Nephron progenitor cell (in vitro differentiated cells): ENCODE data around the gene E2F6.

Source experiments
- DNase-seq: peaks from one replicate; pipeline ENCODE4 v3.0.0; 2021
- H3K27ac Mint-ChIP-seq: 2 replicates; pipeline ENCODE4 v1.8.0; 2021; ENCODE audit warnings: mild to moderate bottlenecking, moderate library complexity, mixed read lengths
- H3K27me3 Mint-ChIP-seq: 2 replicates; pipeline ENCODE4 v1.8.0; 2021; ENCODE audit warnings: mild to moderate bottlenecking, low read depth, mixed read lengths; ENCODE audit not compliant: poor library complexity
- H3K36me3 Mint-ChIP-seq: 2 replicates; pipeline ENCODE4 v1.8.0; 2021; ENCODE audit warnings: low read depth, mixed read lengths
- H3K4me1 Mint-ChIP-seq: 2 replicates; pipeline ENCODE4 v1.8.0; 2021; ENCODE audit warnings: mixed read lengths
- H3K4me3 Mint-ChIP-seq: 2 replicates; pipeline ENCODE4 v1.8.0; 2021; ENCODE audit warnings: mild to moderate bottlenecking, moderate library complexity, mixed read lengths
- H3K9me3 Mint-ChIP-seq: 2 replicates; pipeline ENCODE4 v1.8.0; 2021; ENCODE audit warnings: mild to moderate bottlenecking, moderate library complexity, mixed read lengths
- TF ChIP-seq, protein P1 (sequence below): fragments of 200-600 bp; sonication (generic); IDR thresholded peaks from 2 replicates; pipeline ENCODE4 v1.5.0; 2021; ENCODE audit warnings: antibody characterized with exemption

E2F6 gene

DNA sequence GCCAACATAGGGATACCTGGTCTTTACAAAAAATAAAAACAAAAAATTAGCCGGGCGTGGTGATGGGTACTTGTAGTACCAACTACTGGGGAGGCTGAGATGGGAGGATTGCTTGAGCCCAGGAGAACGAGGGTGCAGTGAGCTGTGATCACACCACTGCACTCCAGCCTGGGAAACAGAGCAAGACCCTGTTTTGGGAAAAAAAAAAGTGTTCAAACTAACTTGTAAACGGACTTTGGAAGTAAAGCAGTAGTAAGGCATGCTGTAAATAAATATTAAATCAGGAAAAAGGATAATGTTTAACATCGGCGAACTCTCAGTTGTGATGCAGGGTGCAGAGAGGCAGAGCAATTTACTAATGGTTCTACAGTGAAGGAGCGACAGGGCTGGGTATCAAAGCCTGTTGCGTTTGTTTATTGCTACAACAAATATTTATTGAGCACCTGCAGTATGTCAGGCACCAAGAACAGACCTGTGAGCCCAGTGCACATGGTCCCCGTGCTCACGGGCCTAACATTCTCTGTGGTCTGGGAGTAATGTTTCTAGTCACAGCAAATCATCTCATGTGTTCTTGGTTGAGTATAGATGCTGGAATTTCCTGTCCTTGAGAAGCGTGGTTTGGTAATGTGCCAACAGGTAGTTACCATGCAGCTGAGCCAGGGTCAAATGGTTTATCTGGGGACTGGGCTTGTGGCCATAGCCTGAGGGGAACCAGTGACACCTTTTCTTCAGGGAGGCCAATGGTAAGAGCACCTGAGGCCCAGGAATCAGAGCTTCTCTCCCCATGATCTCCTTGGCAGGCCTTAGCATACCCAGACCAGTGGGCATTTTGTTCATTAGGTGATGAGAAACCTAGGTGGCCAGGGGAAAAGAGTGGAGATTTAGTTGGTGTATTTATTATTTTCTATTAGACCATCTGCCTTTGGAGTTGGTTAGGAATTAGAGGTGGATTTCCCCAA is 40.0 kb upstream of the E2F6 start:
- DNase-seq = no peak
- peaks cover 20% of the 10 kb centered on the region for H3K9me3 Mint-ChIP-seq
- no peak overlapping the region for H3K4me3 Mint-ChIP-seq
- peaks cover 2% of the 10 kb centered on the region for H3K4me1 Mint-ChIP-seq
- TF ChIP-seq, protein P1, sequence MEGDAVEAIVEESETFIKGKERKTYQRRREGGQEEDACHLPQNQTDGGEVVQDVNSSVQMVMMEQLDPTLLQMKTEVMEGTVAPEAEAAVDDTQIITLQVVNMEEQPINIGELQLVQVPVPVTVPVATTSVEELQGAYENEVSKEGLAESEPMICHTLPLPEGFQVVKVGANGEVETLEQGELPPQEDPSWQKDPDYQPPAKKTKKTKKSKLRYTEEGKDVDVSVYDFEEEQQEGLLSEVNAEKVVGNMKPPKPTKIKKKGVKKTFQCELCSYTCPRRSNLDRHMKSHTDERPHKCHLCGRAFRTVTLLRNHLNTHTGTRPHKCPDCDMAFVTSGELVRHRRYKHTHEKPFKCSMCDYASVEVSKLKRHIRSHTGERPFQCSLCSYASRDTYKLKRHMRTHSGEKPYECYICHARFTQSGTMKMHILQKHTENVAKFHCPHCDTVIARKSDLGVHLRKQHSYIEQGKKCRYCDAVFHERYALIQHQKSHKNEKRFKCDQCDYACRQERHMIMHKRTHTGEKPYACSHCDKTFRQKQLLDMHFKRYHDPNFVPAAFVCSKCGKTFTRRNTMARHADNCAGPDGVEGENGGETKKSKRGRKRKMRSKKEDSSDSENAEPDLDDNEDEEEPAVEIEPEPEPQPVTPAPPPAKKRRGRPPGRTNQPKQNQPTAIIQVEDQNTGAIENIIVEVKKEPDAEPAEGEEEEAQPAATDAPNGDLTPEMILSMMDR = no peak
- H3K36me3 Mint-ChIP-seq = peaks cover 50% of the 10 kb centered on the region
- peaks cover 3% of the 10 kb centered on the region for H3K27me3 Mint-ChIP-seq
- peak overlapping the region; percentile 79 for H3K27ac Mint-ChIP-seq

DNA sequence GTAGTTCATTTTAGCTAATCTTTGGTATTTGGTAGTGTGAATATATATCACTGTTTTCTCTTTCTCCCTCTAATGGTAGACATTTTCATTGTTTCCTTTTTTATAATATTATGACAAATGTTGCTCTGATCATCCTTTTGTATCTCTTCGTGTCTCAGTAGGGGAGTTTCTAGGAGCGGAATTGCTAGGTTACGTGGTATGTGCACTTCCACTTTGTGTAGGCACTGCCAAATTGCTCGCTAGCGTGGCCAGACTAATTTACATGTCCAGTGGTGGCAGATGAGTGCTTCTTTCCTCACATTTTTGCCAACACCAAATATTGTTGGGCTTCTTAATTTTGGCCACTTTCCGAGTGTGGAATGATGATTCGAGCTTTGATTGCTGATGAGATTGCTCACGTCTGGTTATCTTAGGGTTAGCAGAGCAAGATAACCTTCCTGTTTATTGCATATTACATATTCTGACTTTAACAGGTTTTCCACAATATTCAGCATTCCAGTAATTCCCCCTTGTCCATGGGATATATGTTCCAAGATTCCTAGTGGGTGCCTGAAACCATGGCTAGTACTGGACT is 37.5 kb upstream of the E2F6 start:
- DNase-seq = no peak
- Mint-ChIP-seq H3K27me3 (peaks cover 3% of the 10 kb centered on the region), H3K36me3 (peaks cover 45% of the 10 kb centered on the region), H3K4me3 (no peak overlapping the region), H3K27ac (no peak overlapping the region), H3K9me3 (peaks cover 20% of the 10 kb centered on the region), H3K4me1 (peaks cover 22% of the 10 kb centered on the region)
- TF ChIP-seq, protein P1 = no peak

DNA sequence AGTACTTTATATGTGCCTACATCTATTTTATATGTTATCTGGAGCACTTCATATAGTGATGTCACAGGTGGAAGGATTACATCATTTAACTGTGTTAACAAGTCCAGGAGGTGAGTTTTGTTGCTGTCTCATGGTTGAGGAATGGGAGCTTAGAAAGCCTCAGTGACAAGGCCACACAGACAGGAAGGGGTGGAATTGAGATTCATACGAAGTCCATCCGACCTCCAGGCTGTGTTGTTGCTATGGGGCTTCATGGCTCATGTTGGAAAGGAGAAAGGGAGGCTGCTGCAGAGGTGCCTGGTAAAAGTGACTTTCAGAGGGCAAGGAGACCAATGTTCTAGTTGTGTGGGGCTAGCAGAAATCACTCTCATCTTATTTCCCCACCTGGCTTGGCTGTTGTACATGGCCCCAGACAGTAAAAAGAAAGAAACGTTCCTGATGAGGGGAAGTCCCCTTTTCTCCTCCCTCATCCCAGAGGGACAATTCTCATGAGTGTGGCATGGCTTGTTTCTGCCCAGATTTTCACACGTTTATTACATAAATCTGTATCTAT is 36.9 kb upstream of the E2F6 start:
- no peak for DNase-seq
- peaks cover 40% of the 10 kb centered on the region for H3K36me3 Mint-ChIP-seq
- no peak overlapping the region for H3K4me3 Mint-ChIP-seq
- H3K4me1 Mint-ChIP-seq = peaks cover 28% of the 10 kb centered on the region
- TF ChIP-seq, protein P1 = no peak
- H3K27ac Mint-ChIP-seq = no peak overlapping the region
- H3K27me3 Mint-ChIP-seq = peaks cover 3% of the 10 kb centered on the region
- peaks cover 20% of the 10 kb centered on the region for H3K9me3 Mint-ChIP-seq

DNA sequence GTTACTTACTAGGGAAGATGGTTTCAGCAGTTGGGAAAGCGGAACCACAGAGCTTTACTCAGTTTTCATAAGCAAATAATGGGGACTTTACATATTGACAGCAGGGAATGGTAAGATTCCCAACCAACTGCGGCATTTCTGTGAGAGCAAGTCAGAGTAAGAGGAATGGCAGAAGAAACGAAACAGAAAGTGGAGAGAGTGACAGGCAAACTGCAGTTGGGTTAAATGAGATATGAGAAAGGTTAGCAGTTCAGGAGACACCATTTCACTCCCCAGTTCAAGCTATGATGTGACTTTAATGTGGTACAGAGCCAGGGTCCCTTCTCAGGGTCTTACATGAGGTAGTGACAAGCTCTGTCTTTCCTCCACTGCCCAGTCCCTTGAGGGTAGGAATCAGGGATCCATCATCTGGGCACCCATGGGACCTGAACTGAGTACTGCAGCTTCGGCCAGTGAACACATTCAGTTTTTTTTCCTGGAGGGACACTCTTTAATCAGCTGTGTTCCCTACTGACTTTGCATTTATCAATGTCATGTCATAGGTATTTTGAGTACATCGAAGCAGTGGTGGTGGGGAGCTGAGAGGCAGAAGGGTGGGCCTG is 34.8 kb upstream of the E2F6 start:
- Mint-ChIP-seq H3K4me3 (no peak overlapping the region), H3K27ac (peak overlapping the region; percentile 65), H3K36me3 (peaks cover 40% of the 10 kb centered on the region), H3K4me1 (peaks cover 45% of the 10 kb centered on the region), H3K27me3 (peaks cover 3% of the 10 kb centered on the region), H3K9me3 (peaks cover 20% of the 10 kb centered on the region)
- TF ChIP-seq, protein P1 = no peak
- DNase-seq = no peak

DNA sequence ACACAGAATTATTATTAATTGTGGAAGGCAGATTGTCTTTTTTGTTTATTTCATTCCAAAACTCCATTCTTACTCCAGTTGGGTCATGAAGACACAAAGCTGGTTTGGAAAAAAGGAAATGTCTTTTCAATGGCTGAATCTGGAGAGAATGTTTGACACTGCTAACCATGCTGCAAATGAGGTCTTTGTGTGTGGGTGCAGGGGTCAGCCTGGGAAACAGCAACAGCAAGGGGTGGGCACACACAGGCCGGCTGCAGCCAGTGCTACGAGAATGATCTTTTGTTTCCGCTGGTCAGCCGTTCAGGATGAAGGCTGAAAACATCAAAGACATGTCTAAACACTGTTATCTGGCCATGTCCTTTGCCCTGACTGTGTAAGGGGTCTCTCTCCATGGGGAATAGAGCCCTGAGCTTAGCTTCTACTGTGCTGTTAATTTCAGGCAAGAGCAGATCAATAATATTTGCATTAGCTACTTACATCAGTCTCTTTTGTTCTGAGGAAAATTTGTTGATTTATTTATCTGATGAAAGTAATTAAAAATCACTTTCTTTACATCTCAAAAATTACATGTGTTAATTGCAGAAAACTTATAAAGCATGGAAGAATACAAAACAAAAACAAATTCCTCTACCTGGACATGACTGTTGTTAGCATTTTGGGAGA is 33.3 kb upstream of the E2F6 start:
- H3K27ac Mint-ChIP-seq = peak overlapping the region; percentile 98
- peaks cover 3% of the 10 kb centered on the region for H3K27me3 Mint-ChIP-seq
- H3K4me3 Mint-ChIP-seq = peak overlapping the region; percentile 68
- peaks cover 61% of the 10 kb centered on the region for H3K4me1 Mint-ChIP-seq
- H3K36me3 Mint-ChIP-seq = peaks cover 32% of the 10 kb centered on the region
- DNase-seq = peak; percentile 28
- TF ChIP-seq, protein P1 = no peak
- H3K9me3 Mint-ChIP-seq = peaks cover 16% of the 10 kb centered on the region
